Esophagus squamous epithelium (tissue), 4 donors: Measurements from ENCODE around the gene RAB40C.

Source experiments
- POLR2A ChIP-seq, 4 donors: fragments of 450-650 bp; IDR thresholded peaks; one replicate each; pipeline ENCODE4 v1.6.1; 2017; ENCODE audit warnings: antibody characterized with exemption in 4 of 4, mild to moderate bottlenecking in 4 of 4, moderate library complexity in 3 of 4
- TF ChIP-seq, protein P1 (sequence below), 6 experiments: fragments of 450-650 bp in 4 of 6; fragments of 200-600 bp in 2 of 6; sonication (generic) in 2 of 6; IDR thresholded peaks; one replicate each; pipeline ENCODE4 v1.5.1; 2016 to 2019; ENCODE audit warnings: antibody characterized with exemption in 6 of 6, mild to moderate bottlenecking in 4 of 6, moderate library complexity in 4 of 6

GRCh38 chr16:630249-630814 lies 40.5 kb downstream of the RAB40C start:
- TF ChIP-seq, protein P1, sequence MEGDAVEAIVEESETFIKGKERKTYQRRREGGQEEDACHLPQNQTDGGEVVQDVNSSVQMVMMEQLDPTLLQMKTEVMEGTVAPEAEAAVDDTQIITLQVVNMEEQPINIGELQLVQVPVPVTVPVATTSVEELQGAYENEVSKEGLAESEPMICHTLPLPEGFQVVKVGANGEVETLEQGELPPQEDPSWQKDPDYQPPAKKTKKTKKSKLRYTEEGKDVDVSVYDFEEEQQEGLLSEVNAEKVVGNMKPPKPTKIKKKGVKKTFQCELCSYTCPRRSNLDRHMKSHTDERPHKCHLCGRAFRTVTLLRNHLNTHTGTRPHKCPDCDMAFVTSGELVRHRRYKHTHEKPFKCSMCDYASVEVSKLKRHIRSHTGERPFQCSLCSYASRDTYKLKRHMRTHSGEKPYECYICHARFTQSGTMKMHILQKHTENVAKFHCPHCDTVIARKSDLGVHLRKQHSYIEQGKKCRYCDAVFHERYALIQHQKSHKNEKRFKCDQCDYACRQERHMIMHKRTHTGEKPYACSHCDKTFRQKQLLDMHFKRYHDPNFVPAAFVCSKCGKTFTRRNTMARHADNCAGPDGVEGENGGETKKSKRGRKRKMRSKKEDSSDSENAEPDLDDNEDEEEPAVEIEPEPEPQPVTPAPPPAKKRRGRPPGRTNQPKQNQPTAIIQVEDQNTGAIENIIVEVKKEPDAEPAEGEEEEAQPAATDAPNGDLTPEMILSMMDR (IDR thresholded peaks at IDR 0.05) = no peak
- no peak for TF ChIP-seq POLR2A (IDR thresholded peaks at IDR 0.05)
